ENCODE results near the gene METTL15. TPM values are rescaled to one million over a fixed set of nuclear protein-coding genes. Genes with fewer than 3 reads are reported as not detected.

The METTL15 gene
- total and polyA plus RNA-seq, 2 donors (not counting 1 experiment from before 2014, with no cell fraction given): 3.9 to 19.7 TPM

DNA sequence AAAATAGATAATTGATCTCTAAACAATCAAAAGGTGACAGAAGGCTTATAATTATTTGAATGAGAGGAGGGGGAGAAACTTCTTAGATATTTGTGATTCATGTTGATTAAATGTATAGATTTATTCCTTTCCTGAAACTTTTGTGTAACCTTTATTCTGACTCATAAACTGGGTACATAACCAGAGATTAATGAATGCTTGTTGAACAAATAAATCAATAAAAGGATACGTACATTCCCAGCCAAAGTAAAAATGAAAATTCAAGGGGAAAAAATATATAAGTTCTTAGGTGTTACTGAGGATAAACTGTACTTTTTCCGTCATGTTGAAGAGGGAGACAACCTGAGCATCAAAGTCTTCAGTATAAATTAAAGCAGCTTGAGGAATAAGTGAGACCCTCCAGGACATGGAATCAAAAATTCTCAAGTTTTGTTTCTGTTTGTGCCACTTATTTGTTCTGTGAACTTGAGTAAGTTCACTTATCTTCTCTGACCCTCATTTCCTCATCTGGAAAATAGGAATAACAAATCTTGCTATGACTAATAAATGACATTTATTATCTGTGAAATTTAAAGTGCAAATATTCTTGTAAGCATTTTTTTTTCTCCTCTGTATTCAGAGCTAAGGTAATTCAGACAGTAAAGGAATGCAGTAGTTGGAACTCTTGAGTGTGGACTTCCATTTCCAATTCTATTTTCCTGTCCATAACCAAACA is 195.4 kb downstream of the METTL15 start:
- no peak overlapping the region for H3K27ac Mint-ChIP-seq
- Histone ChIP-seq H3K4me1 (ENCODE audit: control insufficient read depth in 2 of 2, insufficient read depth in 2 of 2, low read length in 2 of 2) (no peaks in the 10 kb centered on the region), H3K27me3 (replicated peaks in 1 of 4; ENCODE audit: control extremely low read depth in 1 of 4, control insufficient read depth in 3 of 4, insufficient read depth in 4 of 4, low read length in 3 of 4) (no peaks in the 10 kb centered on the region), H3K9me3 (ENCODE audit: control extremely low read depth in 1 of 3, control insufficient read depth in 2 of 3, insufficient read depth in 1 of 3, low read length in 2 of 3) (no peaks in the 10 kb centered on the region), H4K20me1 (ENCODE audit: control insufficient read depth, insufficient read depth, low read length, poor library complexity, severe bottlenecking) (no peaks in the 10 kb centered on the region), H2AFZ (ENCODE audit: insufficient read depth, low read depth, low read length, poor library complexity, severe bottlenecking) (no peak overlapping the region), H3K36me3 (replicated peaks in 1 of 2; ENCODE audit: control extremely low read depth in 1 of 2, control insufficient read depth in 1 of 2, extremely low read depth in 1 of 2, insufficient read depth in 2 of 2, low read length in 1 of 2) (peaks cover 0 to 4% of the 10 kb centered on the region in 2 experiments), H3K9ac (ENCODE audit: low read length) (no peak overlapping the region), H3K4me2 (replicated peaks; ENCODE audit: low read depth, low read length, poor library complexity, severe bottlenecking) (no peak overlapping the region), H3K27ac (ENCODE audit: low read length in 2 of 2) (no peak overlapping the region), H3K79me2 (ENCODE audit: control insufficient read depth, insufficient read depth, low read length) (no peaks in the 10 kb centered on the region), H3K4me3 (ENCODE audit: control extremely low read depth in 1 of 5, extremely low read depth in 1 of 5, insufficient read depth in 1 of 5, low read depth in 2 of 5, low read length in 4 of 5) (no peak overlapping the region)
- H3K4me1 Mint-ChIP-seq: no peaks in the 10 kb centered on the region
- H3K27me3 Mint-ChIP-seq: no peaks in the 10 kb centered on the region
- CTCF ChIA-PET: no interaction called here
- TF ChIP-seq, protein P1, sequence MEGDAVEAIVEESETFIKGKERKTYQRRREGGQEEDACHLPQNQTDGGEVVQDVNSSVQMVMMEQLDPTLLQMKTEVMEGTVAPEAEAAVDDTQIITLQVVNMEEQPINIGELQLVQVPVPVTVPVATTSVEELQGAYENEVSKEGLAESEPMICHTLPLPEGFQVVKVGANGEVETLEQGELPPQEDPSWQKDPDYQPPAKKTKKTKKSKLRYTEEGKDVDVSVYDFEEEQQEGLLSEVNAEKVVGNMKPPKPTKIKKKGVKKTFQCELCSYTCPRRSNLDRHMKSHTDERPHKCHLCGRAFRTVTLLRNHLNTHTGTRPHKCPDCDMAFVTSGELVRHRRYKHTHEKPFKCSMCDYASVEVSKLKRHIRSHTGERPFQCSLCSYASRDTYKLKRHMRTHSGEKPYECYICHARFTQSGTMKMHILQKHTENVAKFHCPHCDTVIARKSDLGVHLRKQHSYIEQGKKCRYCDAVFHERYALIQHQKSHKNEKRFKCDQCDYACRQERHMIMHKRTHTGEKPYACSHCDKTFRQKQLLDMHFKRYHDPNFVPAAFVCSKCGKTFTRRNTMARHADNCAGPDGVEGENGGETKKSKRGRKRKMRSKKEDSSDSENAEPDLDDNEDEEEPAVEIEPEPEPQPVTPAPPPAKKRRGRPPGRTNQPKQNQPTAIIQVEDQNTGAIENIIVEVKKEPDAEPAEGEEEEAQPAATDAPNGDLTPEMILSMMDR (IDR thresholded peaks at IDR 0.05): no peak
- TF ChIP-seq EZH2 (IDR thresholded peaks at IDR 0.05; ENCODE audit: borderline replicate concordance, insufficient read depth, low read depth, low read length, poor library complexity, severe bottlenecking): no peak
- WGBS (ENCODE audit: insufficient coverage): no CpG with 5 or more reads among the region's 2 CpGs
- H3K4me3 Mint-ChIP-seq: no peak overlapping the region
- POLR2A ChIA-PET: no interaction called here
- no peak for ATAC-seq (ENCODE audit: low read depth)
- H3K9me3 Mint-ChIP-seq (ENCODE audit: insufficient read depth): no peaks in the 10 kb centered on the region
- no peak for DNase-seq
- intact Hi-C loops (cut with micrococcal nuclease): no loop called here

DNA sequence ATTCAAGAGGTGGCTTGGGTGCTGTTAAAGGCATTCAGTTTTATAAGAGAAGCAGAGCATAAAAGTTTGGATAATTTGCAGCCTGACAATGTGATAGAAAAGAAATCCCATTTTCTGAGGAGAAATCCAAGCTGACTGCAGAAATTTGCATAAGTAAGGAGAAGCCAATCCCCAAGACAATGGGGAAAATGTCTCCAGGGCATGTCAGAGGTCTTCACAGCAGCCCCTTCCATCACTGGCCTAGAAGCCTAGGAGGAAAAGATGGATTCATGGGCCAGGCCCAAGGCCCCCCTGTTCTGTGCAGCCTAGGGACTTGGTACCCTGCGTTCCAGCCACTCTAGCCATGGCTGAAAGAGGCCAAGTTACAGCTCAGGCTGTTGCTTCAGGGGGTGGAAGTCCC is 207.3 kb downstream of the METTL15 start:
- H4K20me1 ChIP-seq (ENCODE audit: control insufficient read depth, insufficient read depth, low read length, poor library complexity, severe bottlenecking): no peaks in the 10 kb centered on the region
- H2AFZ ChIP-seq (ENCODE audit: insufficient read depth, low read depth, low read length, poor library complexity, severe bottlenecking): no peak overlapping the region
- no peak for ATAC-seq (ENCODE audit: low read depth)
- no peaks in the 10 kb centered on the region for H3K36me3 ChIP-seq (replicated peaks in 1 of 2; ENCODE audit: control extremely low read depth in 1 of 2, control insufficient read depth in 1 of 2, extremely low read depth in 1 of 2, insufficient read depth in 2 of 2, low read length in 1 of 2)
- WGBS (ENCODE audit: insufficient coverage): 100% methylated on average over 1 of the region's 1 CpG
- H3K4me1 ChIP-seq (ENCODE audit: control insufficient read depth in 2 of 2, insufficient read depth in 2 of 2, low read length in 2 of 2): no peaks in the 10 kb centered on the region
- no peak overlapping the region for H3K4me2 ChIP-seq (replicated peaks; ENCODE audit: low read depth, low read length, poor library complexity, severe bottlenecking)
- ChIA-PET CTCF (no interaction called here), POLR2A (no interaction called here)
- TF ChIP-seq, protein P1 (IDR thresholded peaks at IDR 0.05): no peak
- TF ChIP-seq EZH2 (IDR thresholded peaks at IDR 0.05; ENCODE audit: borderline replicate concordance, insufficient read depth, low read depth, low read length, poor library complexity, severe bottlenecking): no peak
- H3K4me3 ChIP-seq (ENCODE audit: control extremely low read depth in 1 of 5, extremely low read depth in 1 of 5, insufficient read depth in 1 of 5, low read depth in 2 of 5, low read length in 4 of 5): no peak overlapping the region
- H3K9ac ChIP-seq (ENCODE audit: low read length): no peak overlapping the region
- no peaks in the 10 kb centered on the region for H3K79me2 ChIP-seq (ENCODE audit: control insufficient read depth, insufficient read depth, low read length)
- intact Hi-C loops (cut with micrococcal nuclease): no loop called here
- no peaks in the 10 kb centered on the region for H3K27me3 ChIP-seq (replicated peaks in 1 of 4; ENCODE audit: control extremely low read depth in 1 of 4, control insufficient read depth in 3 of 4, insufficient read depth in 4 of 4, low read length in 3 of 4)
- no peak for DNase-seq
- H3K27me3 Mint-ChIP-seq: no peaks in the 10 kb centered on the region
- H3K27ac Mint-ChIP-seq: no peak overlapping the region
- H3K9me3 ChIP-seq (ENCODE audit: control extremely low read depth in 1 of 3, control insufficient read depth in 2 of 3, insufficient read depth in 1 of 3, low read length in 2 of 3): peaks cover 0 to 3% (median 0%) of the 10 kb centered on the region in 3 donors
- no peak overlapping the region for H3K4me3 Mint-ChIP-seq
- H3K4me1 Mint-ChIP-seq: no peaks in the 10 kb centered on the region
- no peak overlapping the region for H3K27ac ChIP-seq (ENCODE audit: low read length in 2 of 2)
- no peaks in the 10 kb centered on the region for H3K9me3 Mint-ChIP-seq (ENCODE audit: insufficient read depth)
